PFSK-1 (cell line): ENCODE data around the gene LY6G5C.

Source experiments
- FOXP2 ChIP-seq: optimal IDR thresholded peaks from 2 replicates; pipeline ENCODE3; 2011; ENCODE audit warnings: borderline replicate concordance, control low read depth, inconsistent platforms; ENCODE audit not compliant: insufficient read depth; ENCODE audit errors: extremely low read length, extremely low read depth
- POLR2AphosphoS5 ChIP-seq: IDR thresholded peaks from 2 replicates; pipeline ENCODE4 v1.6.1; 2012; ENCODE audit warnings: low read depth, mild to moderate bottlenecking, control low read depth, low read length, moderate library complexity
- SIN3A ChIP-seq: IDR thresholded peaks from 2 replicates; pipeline ENCODE4 v1.6.1; 2012; ENCODE audit warnings: mild to moderate bottlenecking, low read length, moderate library complexity, borderline replicate concordance; ENCODE audit not compliant: insufficient read depth
- TAF1 ChIP-seq: IDR thresholded peaks from 2 replicates; pipeline ENCODE4 v1.6.1; 2012; ENCODE audit warnings: low read length, control low read depth, borderline replicate concordance; ENCODE audit not compliant: insufficient read depth
- TF ChIP-seq, protein P1 (sequence below), 2 experiments: IDR thresholded peaks; 2 replicates each; pipeline versions ENCODE4 v1.6.1 to v1.8.0; 2011 to 2012; ENCODE audit warnings: low read depth in 2 of 2, low read length in 2 of 2, control low read depth in 1 of 2, inconsistent platforms in 1 of 2, mild to moderate bottlenecking in 1 of 2, moderate library complexity in 1 of 2; ENCODE audit not compliant: insufficient read depth in 1 of 2

LY6G5C gene

GRCh38 chr6:31663961-31664789 is 16.7 kb downstream of the LY6G5C start:
- TF ChIP-seq TAF1: no peak
- TF ChIP-seq SIN3A: no peak
- no peak for TF ChIP-seq POLR2AphosphoS5
- TF ChIP-seq, protein P1, sequence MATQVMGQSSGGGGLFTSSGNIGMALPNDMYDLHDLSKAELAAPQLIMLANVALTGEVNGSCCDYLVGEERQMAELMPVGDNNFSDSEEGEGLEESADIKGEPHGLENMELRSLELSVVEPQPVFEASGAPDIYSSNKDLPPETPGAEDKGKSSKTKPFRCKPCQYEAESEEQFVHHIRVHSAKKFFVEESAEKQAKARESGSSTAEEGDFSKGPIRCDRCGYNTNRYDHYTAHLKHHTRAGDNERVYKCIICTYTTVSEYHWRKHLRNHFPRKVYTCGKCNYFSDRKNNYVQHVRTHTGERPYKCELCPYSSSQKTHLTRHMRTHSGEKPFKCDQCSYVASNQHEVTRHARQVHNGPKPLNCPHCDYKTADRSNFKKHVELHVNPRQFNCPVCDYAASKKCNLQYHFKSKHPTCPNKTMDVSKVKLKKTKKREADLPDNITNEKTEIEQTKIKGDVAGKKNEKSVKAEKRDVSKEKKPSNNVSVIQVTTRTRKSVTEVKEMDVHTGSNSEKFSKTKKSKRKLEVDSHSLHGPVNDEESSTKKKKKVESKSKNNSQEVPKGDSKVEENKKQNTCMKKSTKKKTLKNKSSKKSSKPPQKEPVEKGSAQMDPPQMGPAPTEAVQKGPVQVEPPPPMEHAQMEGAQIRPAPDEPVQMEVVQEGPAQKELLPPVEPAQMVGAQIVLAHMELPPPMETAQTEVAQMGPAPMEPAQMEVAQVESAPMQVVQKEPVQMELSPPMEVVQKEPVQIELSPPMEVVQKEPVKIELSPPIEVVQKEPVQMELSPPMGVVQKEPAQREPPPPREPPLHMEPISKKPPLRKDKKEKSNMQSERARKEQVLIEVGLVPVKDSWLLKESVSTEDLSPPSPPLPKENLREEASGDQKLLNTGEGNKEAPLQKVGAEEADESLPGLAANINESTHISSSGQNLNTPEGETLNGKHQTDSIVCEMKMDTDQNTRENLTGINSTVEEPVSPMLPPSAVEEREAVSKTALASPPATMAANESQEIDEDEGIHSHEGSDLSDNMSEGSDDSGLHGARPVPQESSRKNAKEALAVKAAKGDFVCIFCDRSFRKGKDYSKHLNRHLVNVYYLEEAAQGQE (IDR thresholded peaks at IDR 0.05; ENCODE audit: insufficient read depth in 1 of 2, low read depth in 2 of 2, low read length in 2 of 2): no peak
- TF ChIP-seq FOXP2: no peak

DNA sequence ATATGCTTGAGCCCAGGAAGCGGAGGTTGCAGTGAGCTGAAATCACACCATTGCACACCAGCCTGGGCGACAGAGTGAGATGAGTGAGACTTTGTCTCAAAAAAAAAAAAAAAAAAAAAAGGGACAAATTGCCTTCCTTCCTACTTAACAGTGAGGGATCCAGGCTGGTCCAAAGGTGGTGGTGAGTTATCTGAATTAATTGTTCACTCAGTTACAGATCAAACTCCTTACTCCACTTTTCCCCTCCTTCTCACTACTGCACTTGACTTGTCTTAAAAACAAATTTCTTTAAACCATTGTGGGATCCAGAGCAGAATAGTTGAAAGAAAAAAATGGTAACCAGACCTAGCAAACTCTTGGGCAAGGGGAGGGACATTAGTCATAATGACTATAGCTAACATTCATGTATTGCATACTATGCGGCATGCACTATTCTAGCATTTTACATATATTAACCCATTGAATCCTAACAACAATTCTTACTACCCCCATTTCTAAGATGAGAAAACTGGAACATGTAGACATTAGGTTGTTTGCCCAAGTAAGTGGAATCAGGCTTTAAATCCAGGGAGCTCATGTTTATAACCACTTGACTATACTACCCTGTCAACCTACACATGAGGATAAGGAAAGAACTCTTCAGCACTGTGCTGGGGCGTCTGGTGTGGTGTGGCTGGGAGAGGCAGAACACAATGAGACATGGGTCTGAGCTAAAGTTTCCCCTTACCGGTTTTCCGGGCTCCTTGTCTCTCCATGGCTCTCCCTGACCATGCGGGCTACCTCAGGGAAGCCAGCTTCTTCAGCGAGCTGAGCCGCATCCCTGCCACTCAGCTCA is 17.5 kb downstream of the LY6G5C start:
- TF ChIP-seq TAF1 (no peak), POLR2AphosphoS5 (no peak), FOXP2 (no peak), SIN3A (no peak)
- TF ChIP-seq, protein P1 (IDR thresholded peaks at IDR 0.05; ENCODE audit: insufficient read depth in 1 of 2, low read depth in 2 of 2, low read length in 2 of 2): no peak

DNA sequence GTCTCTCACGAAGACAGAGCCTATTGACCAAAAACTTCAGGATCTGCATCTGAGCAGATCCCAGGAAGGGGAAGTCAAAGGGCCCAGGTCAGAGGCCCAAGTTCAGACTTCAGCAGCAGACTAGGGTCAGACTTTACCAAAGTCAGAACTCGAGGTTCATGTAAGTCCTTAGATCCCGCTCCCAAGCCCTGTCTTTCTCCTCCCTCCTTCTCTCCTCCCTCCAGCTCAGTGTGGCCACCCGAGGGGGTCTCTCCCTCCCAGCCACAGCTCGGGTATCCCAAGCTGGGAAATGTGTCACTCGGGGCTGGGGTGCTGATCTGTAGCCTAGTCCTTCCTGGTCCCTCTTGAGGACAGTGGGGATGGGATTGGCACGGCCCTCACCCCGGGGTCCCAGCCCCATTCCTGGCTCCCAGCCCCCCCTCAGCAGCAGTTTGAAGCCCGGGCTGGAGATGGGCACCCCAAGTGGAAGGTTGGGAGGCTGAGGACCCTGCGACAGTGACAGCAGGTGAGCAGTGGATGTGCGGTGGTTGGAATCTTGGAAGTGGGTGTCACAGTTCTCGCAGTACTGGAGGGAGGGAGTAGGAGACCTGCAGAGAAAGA is 18.6 kb downstream of the LY6G5C start:
- TF ChIP-seq, protein P1 (IDR thresholded peaks at IDR 0.05; ENCODE audit: insufficient read depth in 1 of 2, low read depth in 2 of 2, low read length in 2 of 2): no peak
- TF ChIP-seq FOXP2 (no peak), TAF1 (no peak), POLR2AphosphoS5 (no peak), SIN3A (no peak)

DNA sequence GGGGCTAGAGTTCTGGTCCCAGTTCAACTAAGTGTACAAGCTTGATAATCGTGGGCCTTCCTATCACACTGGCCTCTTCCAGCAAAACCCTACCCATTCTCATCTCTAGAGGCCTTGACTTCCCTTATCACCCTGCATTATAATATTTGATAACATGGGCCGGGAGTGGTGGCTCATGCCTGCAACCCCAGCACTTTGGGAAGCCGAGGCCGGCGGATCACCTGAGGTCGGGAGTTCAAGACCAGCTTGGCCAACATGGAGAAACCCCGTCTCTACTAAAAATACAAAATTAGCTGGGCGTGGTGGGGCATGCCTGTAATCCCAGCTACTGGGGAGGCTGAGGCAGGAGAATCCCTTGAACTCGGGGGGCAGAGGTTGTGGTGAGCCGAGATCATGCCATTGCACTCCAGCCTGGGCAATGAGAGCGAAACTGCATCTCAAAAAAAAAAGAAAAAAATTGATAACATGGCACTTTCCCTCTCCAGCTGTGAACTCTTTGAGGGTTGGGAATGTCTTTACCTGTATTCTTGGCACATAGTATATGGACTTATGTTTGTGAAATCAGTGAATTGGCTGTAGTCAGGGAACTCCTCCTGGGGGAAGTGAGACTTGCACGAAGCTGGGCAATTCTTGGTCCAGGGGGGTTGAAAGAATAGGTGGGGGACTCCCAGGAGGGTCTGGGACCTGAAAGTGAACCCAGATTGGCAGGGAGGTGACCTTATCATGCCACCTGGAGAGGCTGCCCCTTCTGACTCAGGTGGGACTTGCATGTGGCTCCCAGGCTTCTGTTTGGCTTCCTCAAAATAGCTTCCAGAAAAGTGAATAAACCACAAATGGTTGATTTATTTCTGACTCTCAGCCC is 19.4 kb downstream of the LY6G5C start:
- TF ChIP-seq FOXP2: no peak
- TF ChIP-seq TAF1: no peak
- no peak for TF ChIP-seq SIN3A
- no peak for TF ChIP-seq POLR2AphosphoS5
- TF ChIP-seq, protein P1 (IDR thresholded peaks at IDR 0.05; ENCODE audit: insufficient read depth in 1 of 2, low read depth in 2 of 2, low read length in 2 of 2): no peak
